Liver (tissue), 9 donors: Measurements from ENCODE around the gene CCDC154. TPM values are rescaled to one million over a fixed set of nuclear protein-coding genes. Genes with fewer than 3 reads are reported as not detected.

Source experiments
- DNase-seq: peaks from one replicate; pipeline ENCODE4 v3.0.0-alpha.2; 2017; ENCODE audit warnings: low spot score
- H3K27ac ChIP-seq, 2 donors: one replicate each; pipeline ENCODE4 v1.7.0; 2013; ENCODE audit warnings: inconsistent platforms in 2 of 2, low read length in 2 of 2, control low read depth in 1 of 2, low read depth in 1 of 2, mild to moderate bottlenecking in 1 of 2
- H3K27me3 ChIP-seq, 4 donors: one replicate each; pipeline versions ENCODE4 v1.6.1 to v1.7.0; 2013; ENCODE audit warnings: low read length in 3 of 4, inconsistent platforms in 1 of 4, mild to moderate bottlenecking in 1 of 4, moderate library complexity in 1 of 4; ENCODE audit not compliant: control insufficient read depth in 4 of 4, insufficient read depth in 4 of 4
- H3K36me3 ChIP-seq, 4 donors: one replicate each; pipeline versions ENCODE4 v1.6.1 to v1.7.0; 2013; ENCODE audit warnings: low read length in 3 of 4, mild to moderate bottlenecking in 3 of 4, low read depth in 1 of 4, moderate library complexity in 1 of 4; ENCODE audit not compliant: control insufficient read depth in 4 of 4, insufficient read depth in 3 of 4
- H3K4me1 ChIP-seq, 4 donors: one replicate each; pipeline versions ENCODE4 v1.6.1 to v1.7.0; 2013; ENCODE audit warnings: low read length in 3 of 4, mild to moderate bottlenecking in 3 of 4, moderate library complexity in 1 of 4; ENCODE audit not compliant: control insufficient read depth in 4 of 4, insufficient read depth in 4 of 4
- H3K4me3 ChIP-seq, 3 donors: one replicate each; pipeline versions ENCODE4 v1.6.1 to v1.7.0; 2013; ENCODE audit warnings: low read length in 3 of 3, control low read depth in 1 of 3, low read depth in 1 of 3, mild to moderate bottlenecking in 1 of 3
- H3K9ac ChIP-seq, 2 donors: one replicate each; pipeline ENCODE4 v1.7.0; 2013; ENCODE audit warnings: low read length in 2 of 2, mild to moderate bottlenecking in 2 of 2, moderate library complexity in 2 of 2, control low read depth in 1 of 2, low read depth in 1 of 2
- H3K9me3 ChIP-seq, 4 donors: one replicate each; pipeline versions ENCODE4 v1.6.1 to v1.7.0; 2013; ENCODE audit warnings: low read length in 3 of 4; ENCODE audit not compliant: control insufficient read depth in 4 of 4
- ATF3 ChIP-seq: IDR thresholded peaks from 2 replicates; pipeline ENCODE4 v1.6.1; 2016; ENCODE audit warnings: antibody characterized with exemption
- CTCF ChIP-seq: fragments of 150-350 bp; IDR thresholded peaks from 2 replicates; pipeline ENCODE4 v1.5.1; 2017; ENCODE audit warnings: improper control_type of control experiment, low read depth, low read length; ENCODE audit not compliant: missing input control
- EGR1 ChIP-seq, 2 donors: IDR thresholded peaks; 2 replicates each; pipeline ENCODE4 v1.6.1; 2016 to 2018; ENCODE audit warnings: antibody characterized with exemption in 2 of 2, low read depth in 2 of 2
- FOXA1 ChIP-seq: IDR thresholded peaks from 2 replicates; pipeline ENCODE4 v1.6.1; 2016; ENCODE audit warnings: antibody characterized with exemption
- FOXA2 ChIP-seq: IDR thresholded peaks from 2 replicates; pipeline ENCODE4 v1.6.1; 2016; ENCODE audit warnings: antibody characterized with exemption
- GABPA ChIP-seq, 2 donors: IDR thresholded peaks in 1 of 2; conservative IDR thresholded peaks in 1 of 2; 2 replicates each; pipeline ENCODE4 v1.6.1; 2016; ENCODE audit warnings: antibody characterized with exemption in 2 of 2, mild to moderate bottlenecking in 1 of 2, moderate library complexity in 1 of 2
- HNF4A ChIP-seq, 2 donors: conservative IDR thresholded peaks; 2 replicates each; pipeline ENCODE4 v1.6.1; 2016; ENCODE audit warnings: antibody characterized with exemption in 2 of 2, mild to moderate bottlenecking in 2 of 2
- HNF4G ChIP-seq: IDR thresholded peaks from 2 replicates; pipeline ENCODE4 v1.6.1; 2016; ENCODE audit warnings: antibody characterized with exemption
- JUND ChIP-seq, 2 donors: IDR thresholded peaks; 2 replicates each; pipeline ENCODE4 v1.6.1; 2016; ENCODE audit warnings: antibody characterized with exemption in 2 of 2
- MAX ChIP-seq: IDR thresholded peaks from 2 replicates; pipeline ENCODE4 v1.6.1; 2016; ENCODE audit warnings: antibody characterized with exemption
- NR2F2 ChIP-seq: IDR thresholded peaks from 2 replicates; pipeline ENCODE4 v1.6.1; 2016; ENCODE audit warnings: antibody characterized with exemption
- RAD21 ChIP-seq, 2 donors: IDR thresholded peaks; 2 replicates each; pipeline ENCODE4 v1.6.1; 2016; ENCODE audit warnings: antibody characterized with exemption in 2 of 2, mild to moderate bottlenecking in 2 of 2
- REST ChIP-seq: IDR thresholded peaks from 2 replicates; pipeline ENCODE4 v1.6.1; 2016; ENCODE audit warnings: antibody characterized with exemption, mild to moderate bottlenecking
- RXRA ChIP-seq, 2 donors: IDR thresholded peaks; 2 replicates each; pipeline ENCODE4 v1.6.1; 2017 to 2018; ENCODE audit warnings: antibody characterized with exemption in 2 of 2, mild to moderate bottlenecking in 1 of 2
- SP1 ChIP-seq: IDR thresholded peaks from 2 replicates; pipeline ENCODE4 v1.6.1; 2018; ENCODE audit warnings: antibody characterized with exemption, mild to moderate bottlenecking
- TAF1 ChIP-seq: conservative IDR thresholded peaks from 2 replicates; pipeline ENCODE4 v1.6.1; 2016; ENCODE audit warnings: antibody characterized with exemption, mild to moderate bottlenecking
- YY1 ChIP-seq: IDR thresholded peaks from 2 replicates; pipeline ENCODE4 v1.6.1; 2016; ENCODE audit warnings: antibody characterized with exemption, mild to moderate bottlenecking
- ZBTB33 ChIP-seq: IDR thresholded peaks from 2 replicates; pipeline ENCODE4 v1.6.1; 2016; ENCODE audit warnings: antibody characterized with exemption
- WGBS: extraction: QIAGEN DNeasy Blood & Tissue Kit; methylation state at CpG from one replicate; pipeline ENCODE4 v1.1.7; 2013; 5-methylcytosine and 5-hydroxymethylcytosine counted together
- polyA plus RNA-seq, 2 donors: library from polyadenylated mRNA; stranded (reverse) in 1 of 2; unstranded in 1 of 2; fragments of 200-250 nt in 1 of 2; fragments of >200 nt in 1 of 2; fragmentation: Nextera tagmentation in 1 of 2; extraction: Ambion mirVana in 1 of 2; gene quantifications; one replicate each; pipeline versions ENCODE4 v1.2.1 to v1.2.3, GENCODE V29; 2013 to 2015
- total RNA-seq, 2 donors: library from RNA; depleted of rRNA; stranded (reverse); fragments of >200 nt; gene quantifications; one replicate each; pipeline ENCODE4 v1.2.3, GENCODE V29; 2014
- donor health status: healthy.
- donor health status: healthy.
- donor health status: healthy.
- donor health status: healthy.
- donor health status: healthy.

Gene CCDC154
- total and polyA plus RNA-seq, 4 donors, result 0.18 to 0.42 (median 0.39) TPM; not detected in 1

GRCh38 chr16:1387331-1387730, 57.0 kb downstream of the CCDC154 start:
- H3K4me3 ChIP-seq, result no peak overlapping the region
- H3K36me3 ChIP-seq, result peaks cover 10 to 49% (median 15%) of the 10 kb centered on the region in 4 donors
- no peak for DNase-seq
- no peak overlapping the region for H3K27ac ChIP-seq
- no peaks in the 10 kb centered on the region for H3K4me1 ChIP-seq
- no peaks in the 10 kb centered on the region for H3K27me3 ChIP-seq
- no peak overlapping the region for H3K9ac ChIP-seq
- H3K9me3 ChIP-seq, result no peaks in the 10 kb centered on the region
- 95% methylated on average over 16 of the region's 16 CpGs for WGBS
- no peak for TF ChIP-seq RAD21 (IDR thresholded peaks at IDR 0.05)
- no peak for TF ChIP-seq RXRA (IDR thresholded peaks at IDR 0.05)
- TF ChIP-seq MAX, result no peak
- TF ChIP-seq CTCF, result no peak
- no peak for TF ChIP-seq FOXA2
- no peak for TF ChIP-seq EGR1 (IDR thresholded peaks at IDR 0.05; ENCODE audit: low read depth in 2 of 2)
- no peak for TF ChIP-seq HNF4A (conservative IDR thresholded peaks at IDR 0.05)
- no peak for TF ChIP-seq HNF4G
- TF ChIP-seq REST, result no peak
- TF ChIP-seq TAF1, result no peak
- TF ChIP-seq ZBTB33, result no peak
- no peak for TF ChIP-seq JUND (IDR thresholded peaks at IDR 0.05)
- no peak for TF ChIP-seq GABPA (IDR thresholded peaks at IDR 0.05 in 1 of 2, conservative IDR thresholded peaks at IDR 0.05 in 1 of 2)
- no peak for TF ChIP-seq YY1
- TF ChIP-seq FOXA1, result no peak
- no peak for TF ChIP-seq SP1
- no peak for TF ChIP-seq NR2F2
- no peak for TF ChIP-seq ATF3
